ENCODE results near the gene OLFML2B. TPM values are rescaled to one million over a fixed set of nuclear protein-coding genes. Genes with fewer than 3 reads are reported as not detected.

Gene OLFML2B
- total RNA-seq, 1 donor from 2014 or later: 3.4 TPM

DNA sequence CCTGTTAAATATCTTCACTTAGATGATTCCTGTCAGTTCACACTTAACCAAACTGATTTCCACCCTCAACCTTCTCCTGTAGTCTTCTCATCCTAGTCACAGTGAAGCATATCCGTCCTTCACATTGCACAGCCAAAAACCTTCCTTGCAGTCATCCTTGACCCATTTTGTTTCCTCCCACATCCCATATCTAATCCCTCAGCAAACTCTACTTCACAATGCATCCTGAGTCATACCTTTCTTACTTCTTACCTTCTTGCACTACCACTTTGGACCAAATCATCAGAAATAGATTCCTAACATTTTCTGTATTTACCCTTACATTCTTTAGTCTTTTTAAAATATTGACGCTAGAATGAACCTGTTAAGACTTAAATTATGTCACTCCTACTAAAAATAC lies 86.9 kb downstream of the OLFML2B start:
- Histone ChIP-seq H3K27ac (replicated peaks) (no peak overlapping the region), H3K4me1 (no peaks in the 10 kb centered on the region), H3K4me3 (no peak overlapping the region), H3K36me3 (peaks cover 6% of the 10 kb centered on the region), H3K27me3 (ENCODE audit: low read depth) (no peaks in the 10 kb centered on the region), H3K9me3 (replicated peaks) (no peaks in the 10 kb centered on the region)
- intact Hi-C loops (cut with micrococcal nuclease): no loop called here
- DNase-seq: no peak
- no peak for TF ChIP-seq CTCF (IDR thresholded peaks at IDR 0.05; ENCODE audit: borderline replicate concordance)

DNA sequence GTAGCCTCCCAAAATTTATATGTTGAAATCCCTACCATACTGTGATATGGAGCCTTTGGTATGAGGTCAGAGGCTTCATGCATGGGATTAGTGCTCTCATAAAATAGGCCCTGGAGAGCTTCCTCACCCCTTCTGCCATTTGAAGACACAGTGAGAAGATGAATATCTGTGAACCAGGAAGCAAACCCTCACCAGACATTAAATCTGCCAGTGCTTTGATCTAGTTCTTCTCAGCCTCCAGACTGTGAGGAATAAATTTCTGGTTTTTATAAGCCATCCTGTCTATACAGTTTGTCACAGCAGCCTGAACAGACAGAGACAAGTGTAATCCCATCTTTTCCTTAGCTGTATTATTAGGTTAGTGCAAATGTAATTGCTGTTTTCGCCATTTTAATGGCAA lies 88.4 kb downstream of the OLFML2B start:
- intact Hi-C loops (cut with micrococcal nuclease): no loop called here
- H3K4me3 ChIP-seq: no peak overlapping the region
- no peaks in the 10 kb centered on the region for H3K4me1 ChIP-seq
- H3K36me3 ChIP-seq: peaks cover 6% of the 10 kb centered on the region
- DNase-seq: no peak
- no peak overlapping the region for H3K27ac ChIP-seq (replicated peaks)
- no peaks in the 10 kb centered on the region for H3K27me3 ChIP-seq (ENCODE audit: low read depth)
- no peaks in the 10 kb centered on the region for H3K9me3 ChIP-seq (replicated peaks)
- no peak for TF ChIP-seq CTCF (IDR thresholded peaks at IDR 0.05; ENCODE audit: borderline replicate concordance)

- Histone ChIP-seq H3K27me3 (ENCODE audit: low read depth) (no peaks in the 10 kb centered on the region), H3K36me3 (peaks cover 6% of the 10 kb centered on the region), H3K9me3 (replicated peaks) (no peaks in the 10 kb centered on the region), H3K4me3 (no peak overlapping the region), H3K27ac (replicated peaks) (no peak overlapping the region), H3K4me1 (peaks cover 5% of the 10 kb centered on the region)
- DNase-seq: no peak
- intact Hi-C loops (cut with micrococcal nuclease): no loop called here
- TF ChIP-seq CTCF (IDR thresholded peaks at IDR 0.05; ENCODE audit: borderline replicate concordance): no peak
These were observed 89.8 kb downstream of the OLFML2B start for GRCh38 chr1:161933592-161934588.

Other genes with a start within 250 kb of the OLFML2B start
- 6.2 TPM for gene NOS1AP, start 45.8 kb upstream of the OLFML2B start, total RNA-seq